A549 (cell line): ENCODE measurements around the gene MYB. TPM values are rescaled to one million over a fixed set of nuclear protein-coding genes. Genes with fewer than 3 reads are reported as not detected.
A peak's percentile ranks its signal among the peaks of the same experiment; 100 is the strongest.

Experiments used
- ATAC-seq, 2 experiments: fragments of 200-7000 bp in 1 of 2; fragments of >200 bp in 1 of 2; cut with Nextera tagmentation in 1 of 2; cut with Tn5 transposase in 1 of 2; 3 replicates each; pipeline versions ENCODE4 v1.8.0 to v1.9.1; 2018 to 2020; ENCODE audit warnings: mild to moderate bottlenecking in 1 of 2, moderate library complexity in 1 of 2
- CTCF ChIA-PET: fragments of 300-600 bp; sonication (Branson Sonifier 250); formaldehyde crosslinking; extraction: SDS; loops from one replicate; lab custom pipeline; 2021; ENCODE audit warnings: antibody characterized with exemption, inconsistent platforms; lab: Yijun Ruan, JAX
- POLR2A ChIA-PET: fragments of 350-600 bp; formaldehyde crosslinking; extraction: SDS; loops from one replicate; lab custom pipeline; 2021; ENCODE audit warnings: antibody characterized with exemption, inconsistent platforms; lab: Yijun Ruan, JAX
- DNase-seq, 2 experiments: peaks; one replicate each; pipeline versions ENCODE4 v3.0.0 to v3.0.0-alpha.2; 2011 to 2016; ENCODE audit warnings: low read depth in 1 of 2, low spot score in 1 of 2
- FAIRE-seq: peaks from 2 replicates; lab custom pipeline; 2011; peaks lifted over from hg19 to GRCh38; lab: Jason Lieb, UNC
- H3K27ac ChIP-seq, 2 experiments: fragments of >200 bp; sonication (Bioruptor Twin); formaldehyde crosslinking; 3 replicates each; pipeline ENCODE4 v1.5.1; 2016 to 2017
- H3K4me1 ChIP-seq: fragments of >200 bp; sonication (Bioruptor Twin); formaldehyde crosslinking; 3 replicates; pipeline ENCODE4 v1.6.1; 2016
- H3K4me2 ChIP-seq: fragments of >200 bp; sonication (Bioruptor Twin); formaldehyde crosslinking; 3 replicates; pipeline ENCODE4 v1.6.1; 2016
- H3K4me3 ChIP-seq: fragments of >200 bp; sonication (Bioruptor Twin); formaldehyde crosslinking; 3 replicates; pipeline ENCODE4 v1.5.1; 2016
- H3K9me3 ChIP-seq: fragments of >200 bp; sonication (Bioruptor Twin); formaldehyde crosslinking; 3 replicates; pipeline ENCODE4 v1.6.1; 2016
- CEBPB ChIP-seq, 2 experiments: fragments of >200 bp in 1 of 2; sonication (Bioruptor Twin) in 1 of 2; formaldehyde crosslinking in 1 of 2; IDR thresholded peaks; 2 replicates each; pipeline ENCODE4 v1.6.1; 2012 to 2016
- CHD2 ChIP-seq: fragments of 150-350 bp; IDR thresholded peaks from 2 replicates; pipeline ENCODE4 v1.6.1; 2014; ENCODE audit warnings: low read length; ENCODE audit not compliant: partially characterized antibody
- EP300 ChIP-seq, 2 experiments: fragments of >200 bp; sonication (Bioruptor Twin); formaldehyde crosslinking; IDR thresholded peaks; 2 replicates in 1 of 2; 3 replicates in 1 of 2; pipeline ENCODE4 v1.6.1; 2016 to 2017
- ESRRA ChIP-seq: fragments of 150-350 bp; IDR thresholded peaks from 2 replicates; pipeline ENCODE4 v1.6.1; 2014; ENCODE audit warnings: mild to moderate bottlenecking, low read length, borderline replicate concordance
- FOSB ChIP-seq: fragments of 250-450 bp; sonication (Bioruptor Pico); IDR thresholded peaks from 2 replicates; pipeline ENCODE4 v1.5.0; 2020; ENCODE audit warnings: mild to moderate bottlenecking, moderate library complexity
- GATA3 ChIP-seq: IDR thresholded peaks from 2 replicates; pipeline ENCODE4 v1.6.1; 2012; ENCODE audit warnings: borderline replicate concordance
- HES2 ChIP-seq: fragments of >200 bp; sonication (Bioruptor Twin); formaldehyde crosslinking; IDR thresholded peaks from 2 replicates; pipeline ENCODE4 v1.6.1; 2016
- HOXA7 ChIP-seq: fragments of 250-450 bp; sonication (Bioruptor Pico); IDR thresholded peaks from 2 replicates; pipeline ENCODE4 v1.5.0; 2020; ENCODE audit warnings: mild to moderate bottlenecking, moderate library complexity
- HOXB13 ChIP-seq: fragments of 250-450 bp; sonication (Bioruptor Pico); IDR thresholded peaks from 2 replicates; pipeline ENCODE4 v1.5.0; 2020; ENCODE audit warnings: low read depth, mild to moderate bottlenecking, moderate library complexity
- JUN ChIP-seq, 2 experiments: fragments of >200 bp; sonication (Bioruptor Twin); formaldehyde crosslinking; IDR thresholded peaks; 2 replicates in 1 of 2; 3 replicates in 1 of 2; pipeline ENCODE4 v1.6.1; 2016 to 2017
- KDM5A ChIP-seq: fragments of 200-600 bp; sonication (generic); IDR thresholded peaks from 2 replicates; pipeline ENCODE4 v1.6.1; 2016; ENCODE audit warnings: antibody characterized with exemption, mild to moderate bottlenecking
- MAX ChIP-seq: IDR thresholded peaks from 2 replicates; pipeline ENCODE4 v1.6.1; 2012
- MAZ ChIP-seq: fragments of 150-350 bp; IDR thresholded peaks from 2 replicates; pipeline ENCODE4 v1.6.1; 2014; ENCODE audit warnings: antibody characterized with exemption, low read depth, low read length, borderline replicate concordance
- POLR2A ChIP-seq: IDR thresholded peaks from 2 replicates; pipeline ENCODE4 v1.6.1; 2012; ENCODE audit warnings: mild to moderate bottlenecking, low read length
- RNF2 ChIP-seq: fragments of 200-600 bp; sonication (generic); IDR thresholded peaks from 2 replicates; pipeline ENCODE4 v1.6.1; 2016; ENCODE audit warnings: low read depth, mild to moderate bottlenecking, antibody characterized with exemption, moderate library complexity, borderline replicate concordance
- SMC3 ChIP-seq: fragments of >200 bp; sonication (Bioruptor Twin); formaldehyde crosslinking; IDR thresholded peaks from 3 replicates; pipeline ENCODE4 v1.6.1; 2018; ENCODE audit warnings: inconsistent platforms
- USF2 ChIP-seq: fragments of 450-650 bp; IDR thresholded peaks from 2 replicates; pipeline ENCODE4 v1.6.1; 2014; ENCODE audit warnings: antibody characterized with exemption
- ZFP36 ChIP-seq: fragments of 450-650 bp; IDR thresholded peaks from 2 replicates; pipeline ENCODE4 v1.6.1; 2014; ENCODE audit warnings: borderline replicate concordance; ENCODE audit not compliant: partially characterized antibody
- ZNF302 ChIP-seq: fragments of 250-450 bp; sonication (Bioruptor Pico); IDR thresholded peaks from 2 replicates; pipeline ENCODE4 v1.9.0; 2021; ENCODE audit warnings: inconsistent platforms, mild to moderate bottlenecking, moderate library complexity
- WGBS: methylation state at CpG from one replicate; pipeline ENCODE4 v1.1.6; 2017; ENCODE audit errors: missing lambda C conversion rate; 5-methylcytosine and 5-hydroxymethylcytosine counted together
- polyA plus RNA-seq, 4 experiments: library from polyadenylated mRNA; depleted of rRNA in 3 of 4; stranded (reverse); fragments of >200 nt; fragmentation: RNase III in 1 of 4; extraction: RNeasy Plus Mini Kit Qiagen cat#74134 plus additional on column Dnase treatment in 1 of 4; gene quantifications; 2 replicates in 3 of 4; 3 replicates in 1 of 4; pipeline ENCODE4 v1.2.3, GENCODE V29; 2011 to 2017
- TF ChIP-seq, protein P1 (sequence below): fragments of 250-450 bp; sonication (Bioruptor Pico); IDR thresholded peaks from 2 replicates; pipeline ENCODE4 v1.5.0; 2020; ENCODE audit warnings: low read depth, mild to moderate bottlenecking, moderate library complexity

MYB gene
- polyA plus RNA-seq, 2 of the 4 experiments (the other 2 are of a cell fraction) = 0.22 to 0.27 TPM

- ChIA-PET CTCF (interaction anchor here (0.7 to 1.4 kb wide), 3 partner anchors 9 to 76 kb away, joined by 3 to 5 read pairs (median 3); no protein-coding TSS in a partner anchor), POLR2A (no interaction called here)
- WGBS = 1% methylated on average over 26 of the region's 62 CpGs
- no peaks in the 10 kb centered on the region for H3K4me1 ChIP-seq
- ATAC-seq = peak; percentile 11 to 46; a peak in 5 of 6 replicates
- peak overlapping the region; percentile 94 for H3K4me3 ChIP-seq
- peak overlapping the region; percentile 85 to 90 for H3K27ac ChIP-seq
- H3K9me3 ChIP-seq = no peaks in the 10 kb centered on the region
- FAIRE-seq = no peak
- TF ChIP-seq ZFP36 (no peak), JUN (IDR thresholded peaks at IDR 0.05) (no peak), FOSB (CRISPR knock-in tag) (no peak), GATA3 (no peak), POLR2A (no peak), USF2 (no peak), HOXB13 (CRISPR knock-in tag) (no peak), MAZ (no peak)
- TF ChIP-seq, protein P1, sequence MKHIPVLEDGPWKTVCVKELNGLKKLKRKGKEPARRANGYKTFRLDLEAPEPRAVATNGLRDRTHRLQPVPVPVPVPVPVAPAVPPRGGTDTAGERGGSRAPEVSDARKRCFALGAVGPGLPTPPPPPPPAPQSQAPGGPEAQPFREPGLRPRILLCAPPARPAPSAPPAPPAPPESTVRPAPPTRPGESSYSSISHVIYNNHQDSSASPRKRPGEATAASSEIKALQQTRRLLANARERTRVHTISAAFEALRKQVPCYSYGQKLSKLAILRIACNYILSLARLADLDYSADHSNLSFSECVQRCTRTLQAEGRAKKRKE (CRISPR knock-in tag) = no peak
- DNase-seq = peak in 1 of 2 experiments; percentile 10
- H3K4me2 ChIP-seq = peak overlapping the region; percentile 100
Observed at GRCh38 chr6:135181333-135182070, 394 bp downstream of the MYB start.

DNA sequence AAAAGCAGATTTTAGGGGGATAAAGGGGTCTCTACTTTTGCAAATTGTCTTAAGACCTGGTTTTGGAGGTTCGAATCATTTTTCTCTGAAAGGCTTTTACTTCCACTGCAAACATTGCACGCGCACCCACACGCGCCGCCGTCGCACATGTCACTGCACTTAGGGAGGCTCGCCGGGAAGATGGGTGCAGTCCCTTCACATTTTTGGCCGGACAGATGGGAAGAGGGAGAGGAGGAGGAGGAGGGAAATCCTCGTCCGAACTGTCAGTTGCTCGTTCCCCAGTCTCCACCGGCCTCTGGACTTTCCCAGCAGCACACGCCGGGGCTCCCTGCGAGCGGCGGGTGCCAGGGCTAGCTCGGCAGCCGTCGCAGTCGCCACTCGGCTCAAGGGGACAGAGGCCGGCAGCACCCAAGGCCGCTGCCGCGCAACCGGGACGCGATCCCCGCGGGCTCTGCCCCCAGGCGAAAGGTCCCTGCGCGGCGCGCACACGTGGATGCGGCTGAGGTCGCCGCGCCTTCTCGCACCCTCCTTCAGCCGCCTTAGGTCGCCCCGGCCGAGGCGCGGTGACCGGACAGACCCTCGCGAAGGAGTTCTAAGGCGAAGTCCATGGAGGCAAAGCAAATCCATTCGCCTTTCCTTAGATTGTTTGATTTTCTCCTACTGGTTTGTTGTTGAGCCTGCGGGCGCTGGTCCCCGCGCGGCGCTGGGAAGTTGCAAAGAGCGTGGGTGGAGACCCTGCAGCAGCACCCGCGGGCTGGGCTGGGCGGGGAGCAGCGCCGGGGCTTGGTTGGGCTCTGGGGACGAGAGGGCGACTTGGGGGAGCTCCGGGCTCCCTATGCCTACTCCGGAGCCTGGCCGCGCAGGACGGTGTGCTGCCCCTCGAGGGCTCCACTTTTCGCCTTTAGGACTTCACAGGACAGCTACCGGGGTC lies 1.2 kb downstream of the MYB start:
- peak; percentile 26 to 60; a peak in 3 of 6 replicates for ATAC-seq
- TF ChIP-seq CHD2 (no peak), EP300 (IDR thresholded peaks at IDR 0.05) (no peak), HOXA7 (CRISPR knock-in tag) (no peak), ESRRA (no peak), HES2 (no peak), ZNF302 (no peak), MAX (0 out of 2 replicates have a peak, but pooled peaks have one; percentile 6), KDM5A (no peak), RNF2 (peak; percentile 48; the same call in 1 of the 2 replicates), CEBPB (IDR thresholded peaks at IDR 0.05) (no peak), SMC3 (no peak)
- TF ChIP-seq, all 56 proteins: peak for 2
- WGBS = 3% methylated on average over 25 of the region's 78 CpGs
- H3K4me3 ChIP-seq = peak overlapping the region; percentile 94
- no peaks in the 10 kb centered on the region for H3K9me3 ChIP-seq
- H3K4me1 ChIP-seq = no peaks in the 10 kb centered on the region
- peak overlapping the region; percentile 100 for H3K4me2 ChIP-seq
- ChIA-PET CTCF (interaction anchor here (1.1 to 1.2 kb wide), 2 partner anchors 75 to 242 kb away, joined by 3 read pairs; no protein-coding TSS in a partner anchor), POLR2A (interaction anchor here (0.5 to 0.6 kb wide), 2 partner anchors 23 to 27 kb away, joined by 3 to 4 read pairs; no protein-coding TSS in a partner anchor)
- FAIRE-seq (no peak), DNase-seq (peak in 1 of 2 experiments; percentile 4)
- H3K27ac ChIP-seq = peak overlapping the region in 1 of 2 experiments; percentile 60; a peak in 3 of 6 replicates
